Measurements from ENCODE around the gene SLC16A4.
"Not testable (repeated sequence)": the region's sequence is repeated elsewhere in the genome, so short reads cannot be mapped to it uniquely, and the experiment has no call there.

The SLC16A4 gene

DNA sequence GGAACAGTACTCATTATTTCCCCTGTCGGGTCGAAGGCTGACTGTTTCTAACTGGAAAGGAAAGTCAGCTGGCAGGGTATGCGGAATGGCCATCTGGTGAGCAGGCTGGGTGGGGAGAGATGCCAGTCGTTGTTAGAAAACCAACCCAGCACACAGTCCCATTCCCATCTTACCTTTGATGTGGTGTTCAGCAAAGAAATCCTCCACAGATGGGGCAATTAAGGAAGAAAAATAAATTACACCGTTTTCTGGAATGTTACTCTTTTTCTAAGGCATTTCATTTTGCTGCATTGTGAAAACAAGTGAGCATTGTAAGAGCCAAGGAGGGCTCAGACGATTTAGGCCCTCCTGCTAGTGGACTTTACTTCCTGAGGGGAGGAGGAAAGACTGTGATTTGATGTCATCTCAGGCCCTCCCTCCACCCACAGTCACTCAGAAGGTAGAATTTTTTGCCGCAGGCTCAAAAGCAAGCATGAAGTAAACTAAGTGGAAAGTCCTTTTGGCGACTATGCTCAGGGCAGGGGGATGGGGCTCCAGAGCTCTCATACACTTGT is at the start of gene SLC16A4:
TSS of gene SLC16A4 (minus strand) at position 335 of the 554 bp plus-strand sequence. CDS start 1,703 bp downstream, outside the sequence.
- no peak for DNase-seq

DNA sequence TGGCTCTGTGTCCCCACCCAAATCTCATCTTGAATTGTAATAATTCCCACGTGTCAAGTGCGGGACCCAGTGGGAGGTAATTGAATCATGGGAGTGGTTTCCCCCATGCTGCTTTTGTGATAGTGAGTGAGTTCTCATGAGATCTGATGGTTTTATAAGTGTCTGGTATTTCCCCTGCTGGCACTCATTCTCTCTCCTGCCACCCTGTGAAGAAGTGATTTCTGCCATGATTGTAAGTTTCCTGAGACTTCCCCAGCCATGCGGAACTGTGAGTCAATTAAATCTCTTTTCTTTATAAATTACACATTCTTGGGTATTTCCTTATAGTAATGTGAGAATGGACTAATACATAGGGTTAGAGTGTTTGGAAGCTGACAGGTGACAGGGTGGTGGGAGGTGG is 49.0 kb upstream of the SLC16A4 start:
- not testable (repeated sequence) for DNase-seq

DNA sequence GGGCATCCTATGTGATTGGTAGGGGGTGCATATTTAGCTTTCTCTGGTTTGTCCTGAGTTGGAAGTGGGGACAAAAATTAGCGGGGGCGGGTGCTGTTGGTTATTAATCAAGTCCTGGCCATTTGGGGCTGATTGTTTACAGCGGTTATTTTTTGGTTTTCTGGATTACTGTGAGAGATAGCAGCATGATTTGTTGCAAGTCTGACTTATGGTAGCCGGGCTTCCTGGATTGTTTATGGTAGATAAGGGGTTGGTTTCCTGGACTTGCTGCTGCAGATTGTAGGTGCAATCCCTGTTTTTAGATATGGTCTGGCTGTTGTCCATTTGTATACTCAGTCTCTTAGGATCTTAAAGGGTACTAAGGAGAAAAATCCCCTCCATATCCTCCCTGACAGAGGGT is 48.1 kb upstream of the SLC16A4 start:
- DNase-seq: no peak

DNA sequence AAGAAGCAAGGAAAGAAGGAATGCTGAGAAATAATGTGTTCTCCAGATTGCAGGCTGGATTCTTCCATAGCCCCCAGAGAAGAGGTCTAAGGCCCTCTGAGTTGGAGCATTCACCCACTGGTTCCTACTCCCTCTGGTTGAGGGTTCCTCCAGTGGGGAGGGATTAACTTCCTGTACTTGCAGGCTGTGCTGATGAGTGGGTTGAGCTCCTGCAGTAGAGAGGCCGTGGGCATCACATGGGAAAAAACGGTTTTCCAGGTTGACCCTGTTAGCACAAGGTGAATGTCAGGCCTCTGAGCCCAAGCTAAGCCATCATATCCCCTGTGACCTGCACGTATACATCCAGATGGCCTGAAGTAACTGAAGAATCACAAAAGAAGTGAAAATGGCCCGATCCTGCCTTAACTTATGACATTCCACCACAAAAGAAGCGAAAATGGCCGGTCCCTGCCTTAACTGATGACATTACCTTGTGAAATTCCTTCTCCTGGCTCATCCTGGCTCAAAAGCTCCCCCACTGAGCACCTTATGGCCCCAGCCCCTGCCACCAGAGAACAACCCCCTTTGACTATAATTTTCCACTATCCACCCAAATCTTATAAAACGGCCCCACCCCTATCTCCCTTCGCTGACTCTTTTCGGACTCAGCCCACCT is 46.9 kb upstream of the SLC16A4 start:
- DNase-seq: not testable (repeated sequence)

DNA sequence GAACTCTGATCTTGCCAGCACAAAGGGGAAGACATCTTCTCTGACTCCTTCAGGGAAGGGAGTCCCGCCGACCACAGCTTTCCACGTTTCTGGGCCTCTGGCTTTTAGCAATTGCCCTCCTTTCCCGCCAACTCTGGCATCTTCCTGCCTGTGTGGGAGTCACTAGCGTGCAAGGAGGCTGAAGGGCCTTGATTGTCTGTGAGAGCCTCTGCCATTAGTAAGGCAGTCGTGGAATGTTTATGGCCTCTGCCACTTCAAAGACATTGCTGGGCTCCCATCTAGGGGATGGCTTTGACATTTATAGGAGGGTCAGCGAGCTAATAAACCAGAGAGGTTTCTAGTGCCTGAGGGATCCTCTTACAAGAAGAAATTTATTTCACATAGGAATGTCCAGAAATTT is 45.8 kb upstream of the SLC16A4 start:
- no peak for DNase-seq

DNA sequence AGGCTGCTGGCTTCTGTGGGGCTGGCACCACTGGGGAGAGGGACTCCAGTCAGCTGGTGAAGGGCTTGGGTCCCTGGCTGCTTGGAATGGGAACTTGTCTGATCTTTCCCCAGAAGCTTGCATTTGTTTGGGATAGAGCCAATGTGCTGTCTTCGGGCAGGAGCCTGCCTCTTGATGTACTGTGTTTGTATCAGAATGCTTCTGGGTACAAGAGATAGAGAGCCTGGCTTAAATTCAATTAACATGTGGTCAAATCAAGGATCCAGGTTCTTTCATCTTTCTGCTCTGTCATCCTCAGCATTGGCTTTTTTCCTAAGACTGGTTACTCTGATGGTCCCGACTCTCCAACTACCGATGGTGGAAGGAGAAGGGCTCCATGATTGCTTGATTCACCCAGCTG is 44.1 kb upstream of the SLC16A4 start:
- no peak for DNase-seq

DNA sequence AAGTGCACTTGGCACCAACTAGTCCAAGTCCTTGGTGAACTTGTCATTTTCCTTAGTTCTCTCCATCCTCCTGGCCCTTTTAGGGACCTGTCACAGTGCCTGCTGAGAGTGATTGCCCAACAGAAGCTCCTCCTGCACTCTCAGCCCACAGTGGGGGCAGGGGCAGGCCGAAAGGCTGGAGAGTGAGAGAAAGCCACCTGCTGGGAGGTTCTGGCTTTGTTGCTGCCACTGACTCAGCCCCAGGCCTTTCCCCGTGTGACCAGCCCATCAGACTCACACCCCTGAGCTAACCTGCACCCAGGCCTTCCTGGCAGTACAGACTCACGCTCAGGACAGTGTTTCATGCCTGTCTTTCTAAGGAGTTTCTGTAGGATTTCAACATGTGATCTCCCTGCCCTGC is 43.0 kb upstream of the SLC16A4 start:
- peak; percentile 37 for DNase-seq

DNA sequence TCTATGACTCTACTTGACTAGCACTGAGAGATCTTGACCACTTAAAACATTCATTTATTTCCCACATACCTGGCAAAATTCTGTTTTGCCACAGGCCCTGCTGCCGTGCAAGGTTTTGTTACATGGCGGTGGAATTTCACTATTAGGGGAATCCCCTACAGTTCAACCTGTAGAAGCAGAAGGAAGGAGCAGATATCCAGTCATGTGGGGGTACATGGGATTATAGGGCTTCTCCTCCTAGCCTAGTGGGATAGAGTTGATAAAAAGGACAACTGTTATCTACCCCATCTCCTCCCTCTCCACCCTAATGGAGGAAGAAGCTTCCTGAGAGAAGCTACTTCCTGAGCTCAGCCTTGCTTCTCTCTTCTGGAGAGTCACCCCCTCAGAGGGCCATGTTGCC is 42.4 kb upstream of the SLC16A4 start:
- no peak for DNase-seq

DNA sequence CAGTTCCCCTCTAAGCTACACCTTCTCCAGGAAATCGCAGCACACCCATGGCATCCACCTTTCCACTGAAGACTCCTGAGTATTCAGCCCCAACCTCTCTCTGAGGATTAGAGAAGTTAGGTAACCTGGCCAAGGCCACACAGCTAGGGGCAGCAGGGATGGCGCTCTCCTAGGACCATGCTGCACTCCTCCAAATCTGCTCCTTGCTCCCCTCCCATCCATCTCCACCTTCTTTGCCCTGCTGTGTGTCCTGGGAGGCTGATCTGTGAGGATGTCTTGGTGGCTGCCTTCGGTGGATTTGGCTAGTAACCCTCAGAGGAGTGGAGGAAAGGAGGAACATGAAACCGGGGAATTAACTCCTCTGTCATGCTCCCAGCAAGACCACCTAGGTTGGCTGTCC is 40.1 kb upstream of the SLC16A4 start:
- no peak for DNase-seq

DNA sequence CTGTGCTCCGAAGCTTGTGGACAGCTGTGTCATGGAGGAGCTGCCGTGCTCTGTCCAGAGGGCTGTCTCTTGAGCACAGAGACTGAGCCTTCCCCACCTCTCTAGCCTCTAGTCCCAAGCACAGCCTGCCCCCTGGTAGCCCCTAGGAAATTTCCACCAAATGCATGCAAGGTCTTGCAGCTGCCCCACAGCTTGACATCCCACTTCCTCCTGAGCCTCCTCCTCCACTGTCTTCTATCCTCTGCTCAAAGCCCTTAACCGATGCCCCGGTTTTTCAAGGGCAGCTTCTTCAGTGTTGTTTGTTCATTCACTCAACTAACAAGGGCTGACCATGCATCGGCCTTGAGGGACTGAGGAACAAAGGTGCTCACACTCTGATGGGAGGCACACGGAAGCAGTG is 39.5 kb upstream of the SLC16A4 start:
- no peak for DNase-seq

DNA sequence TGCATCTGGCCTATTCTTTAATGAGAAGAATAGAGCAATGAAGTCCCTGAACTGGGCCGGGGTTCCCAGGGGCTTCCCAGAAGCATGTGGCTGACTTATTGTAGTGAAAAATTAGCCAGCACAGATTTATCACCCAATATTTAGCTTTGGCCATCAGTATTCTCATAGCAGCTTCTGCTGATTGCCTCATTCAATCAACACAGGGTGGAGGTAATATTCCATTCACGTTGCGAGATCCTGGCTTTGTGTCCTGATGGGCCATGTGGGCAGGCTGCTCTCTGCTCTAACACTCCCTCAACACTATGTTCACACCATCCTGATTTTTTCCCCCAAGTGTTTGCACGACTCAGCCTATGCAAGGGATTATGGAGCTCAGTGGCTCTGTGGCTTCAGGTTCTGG is 38.1 kb upstream of the SLC16A4 start:
- DNase-seq: no peak

DNA sequence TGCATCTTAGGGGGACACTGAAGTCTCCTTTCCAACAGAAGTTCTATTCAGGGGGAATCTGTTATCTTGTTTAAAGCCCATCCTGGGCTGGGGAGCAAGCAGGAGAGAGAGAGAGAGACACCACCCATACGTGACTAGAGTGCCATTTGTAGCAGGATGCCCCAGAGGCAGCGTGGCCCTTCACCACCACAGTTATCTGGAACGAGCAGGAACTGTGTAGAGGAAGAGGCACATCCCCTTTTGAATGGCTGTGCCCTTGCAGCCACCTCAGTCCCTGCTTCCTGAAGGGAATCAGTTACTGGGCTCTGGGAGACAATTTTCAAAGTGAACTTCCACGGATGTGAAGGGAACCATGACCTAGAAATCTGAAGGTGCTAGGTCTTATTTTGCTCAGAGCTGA is 36.0 kb upstream of the SLC16A4 start:
- DNase-seq: no peak

DNA sequence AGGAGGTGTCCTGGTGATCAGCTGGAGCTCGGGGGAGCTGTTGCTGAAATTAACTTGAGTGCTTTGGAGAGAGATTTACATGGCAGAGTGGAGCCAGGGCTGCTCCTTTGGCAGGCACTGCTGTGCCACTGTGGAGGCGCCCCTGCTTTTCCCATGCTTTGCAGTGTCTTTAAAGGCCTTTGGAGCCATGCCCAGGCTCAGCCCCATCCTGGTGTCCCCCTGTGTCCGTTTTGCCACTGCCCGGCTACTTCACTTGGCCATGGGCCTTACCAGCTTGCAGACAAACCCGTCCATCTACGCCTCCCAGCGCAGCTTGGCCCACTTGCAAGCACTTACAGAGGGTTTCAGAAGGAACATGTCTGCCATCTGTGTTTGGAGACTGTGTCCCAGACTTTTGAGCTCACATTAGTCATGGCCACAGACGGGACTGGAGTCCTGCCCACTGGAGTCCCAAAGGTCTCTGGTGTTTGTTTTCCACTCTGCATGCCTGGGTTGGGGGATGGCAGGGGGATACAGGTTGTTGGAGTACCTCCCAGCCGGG is 34.9 kb upstream of the SLC16A4 start:
- no peak for DNase-seq

DNA sequence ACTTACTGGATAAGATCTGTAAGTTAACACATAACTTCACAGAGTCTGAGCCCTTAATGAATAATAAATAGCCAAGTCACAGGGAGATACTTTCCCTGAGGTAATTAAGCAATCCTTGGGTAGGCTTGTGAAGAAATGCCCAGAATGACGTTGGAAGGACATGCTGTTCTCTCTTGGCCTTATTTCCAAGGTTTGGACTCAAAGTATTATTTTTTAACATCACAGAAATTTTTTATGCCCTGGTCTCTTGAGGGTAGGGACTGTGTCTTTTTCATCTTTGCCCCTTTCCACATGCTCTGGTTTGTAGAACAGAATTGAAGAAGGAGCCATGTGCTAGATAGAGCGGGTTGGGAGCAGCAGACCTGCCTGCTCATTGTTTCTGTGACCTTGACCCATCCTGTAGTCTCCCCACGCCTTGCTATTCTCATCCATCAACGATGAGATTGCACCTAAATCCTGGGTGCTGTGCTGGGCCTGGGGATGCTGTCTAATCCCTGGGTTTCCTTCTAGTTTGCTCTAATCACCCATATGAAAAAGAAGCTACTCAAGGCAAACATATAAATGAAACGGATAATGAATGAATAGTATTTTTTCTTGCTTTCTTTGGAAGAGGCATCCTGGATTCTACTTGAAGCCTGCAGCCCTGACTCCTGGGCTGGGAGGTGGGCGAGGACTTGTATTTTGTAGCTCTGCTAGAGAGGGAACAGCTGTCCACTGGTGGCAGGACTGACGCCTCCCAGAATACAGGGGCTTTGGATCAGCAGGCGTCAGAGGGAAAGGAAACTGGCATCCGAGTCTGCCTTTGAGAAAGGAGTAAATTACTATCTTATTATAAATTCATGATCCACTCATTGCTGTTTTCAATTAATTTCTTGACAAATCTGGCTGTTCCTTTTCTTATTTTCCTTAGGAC is 34.1 kb upstream of the SLC16A4 start:
- DNase-seq: no peak

DNA sequence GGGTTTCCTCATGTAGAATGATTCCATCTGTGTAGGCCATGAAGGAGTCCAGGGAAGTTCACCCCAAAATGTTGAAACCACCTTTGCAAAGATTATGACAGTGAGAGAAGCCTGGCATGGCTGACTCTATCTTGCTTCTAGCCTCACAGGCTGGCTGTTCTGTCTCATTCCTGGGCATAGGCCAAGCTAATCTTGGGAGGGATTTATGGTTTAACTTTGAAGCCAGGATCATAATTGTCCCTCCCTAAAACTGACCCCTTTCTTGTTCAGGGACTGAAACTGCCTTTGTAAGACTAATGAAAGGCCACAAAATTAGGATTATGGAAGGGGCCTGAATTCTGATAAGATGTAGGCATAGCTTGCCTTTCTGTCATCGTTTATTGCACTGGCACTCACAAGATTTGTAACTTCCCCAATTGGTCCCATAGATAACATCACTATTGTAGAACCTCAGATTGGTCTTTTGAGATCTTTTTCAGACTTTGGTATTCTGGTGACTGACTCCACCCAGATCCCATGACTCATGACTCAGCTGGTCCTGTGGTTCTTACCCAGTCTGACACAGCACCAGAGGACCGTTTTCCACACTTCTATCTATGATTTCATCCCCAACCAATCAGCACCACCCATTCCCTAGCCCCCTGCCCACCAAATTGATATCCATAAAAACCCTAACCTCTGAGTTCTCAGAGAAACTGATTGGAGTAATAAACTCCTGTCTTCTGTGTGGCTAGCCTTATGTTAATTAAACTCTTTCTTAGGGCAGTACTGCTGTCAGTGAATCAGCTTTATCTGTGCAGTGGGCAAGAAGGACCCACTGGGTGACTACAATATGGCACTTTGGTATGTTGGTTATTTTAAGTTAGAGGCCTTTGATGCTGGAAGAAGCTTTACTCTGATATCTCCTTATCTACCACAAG is 30.3 kb upstream of the SLC16A4 start:
- DNase-seq: no peak

DNA sequence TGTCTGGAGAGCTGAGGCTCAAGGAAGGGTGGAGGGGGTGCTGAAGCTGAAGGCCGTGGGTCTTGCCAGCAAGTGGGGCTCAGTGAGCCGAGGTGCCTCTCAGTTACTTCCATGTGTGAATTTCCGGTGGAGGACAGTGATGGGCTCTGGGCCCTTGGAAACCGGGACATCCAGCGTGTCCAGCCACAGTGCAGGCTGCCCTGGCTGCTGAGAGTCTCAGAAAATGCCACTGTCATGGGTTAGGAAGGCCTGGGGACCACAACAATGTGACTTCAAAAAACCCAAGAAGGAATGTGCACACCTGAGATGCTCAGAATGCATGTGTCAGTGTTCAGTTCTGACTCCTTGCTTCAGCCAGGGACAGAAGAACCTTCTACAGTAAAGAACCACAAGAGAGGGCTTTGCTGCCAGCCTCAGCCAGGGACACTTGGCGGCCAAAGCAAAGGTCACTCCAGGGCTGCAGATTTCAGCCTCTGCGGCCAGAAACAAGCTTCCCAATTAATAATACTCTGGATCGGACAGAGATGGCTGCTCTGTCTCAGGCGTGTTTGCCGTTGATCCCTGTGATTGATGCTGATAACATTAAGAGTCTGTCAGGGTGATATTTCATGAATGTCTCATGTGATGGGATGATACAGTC is 29.3 kb upstream of the SLC16A4 start:
- no peak for DNase-seq

DNA sequence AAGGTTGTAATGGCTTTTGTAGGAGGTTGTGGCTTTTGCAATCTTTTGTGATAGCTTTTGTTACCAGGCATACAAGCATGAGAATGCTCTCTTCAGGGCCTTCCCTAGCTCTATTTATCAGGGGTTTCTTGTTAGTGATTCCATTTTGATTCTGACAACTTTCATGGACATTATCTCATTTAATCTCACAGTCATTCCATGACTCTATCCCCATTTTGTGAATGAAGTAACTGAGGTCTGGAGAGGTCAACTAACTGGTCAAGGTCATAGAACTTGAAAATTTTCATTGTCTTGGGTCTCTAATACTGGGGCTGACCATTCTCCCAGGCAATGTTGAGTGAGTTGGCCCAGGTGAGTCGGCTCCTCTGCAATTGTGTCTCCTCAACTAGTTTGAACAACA is 27.9 kb upstream of the SLC16A4 start:
- no peak for DNase-seq

DNA sequence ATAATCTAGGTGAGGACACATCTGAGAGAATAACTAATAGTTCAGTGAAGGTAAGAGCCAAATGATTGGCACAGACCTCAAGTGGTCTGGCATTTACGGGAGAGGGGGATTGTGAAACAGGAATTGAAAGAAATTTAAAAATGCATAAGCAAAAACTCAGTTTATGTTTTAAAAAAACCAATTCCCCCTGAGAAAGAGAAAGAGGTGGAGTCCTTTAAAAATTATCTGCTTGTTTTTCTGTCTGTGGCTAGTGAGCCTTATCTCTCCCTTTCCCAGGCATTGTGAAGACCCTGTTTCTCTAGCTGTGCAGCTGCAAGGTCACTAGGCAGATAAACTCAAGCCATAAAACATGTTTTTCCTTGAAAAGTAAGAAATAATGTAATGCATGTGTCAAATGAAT is 22.2 kb upstream of the SLC16A4 start:
- not testable (repeated sequence) for DNase-seq

DNA sequence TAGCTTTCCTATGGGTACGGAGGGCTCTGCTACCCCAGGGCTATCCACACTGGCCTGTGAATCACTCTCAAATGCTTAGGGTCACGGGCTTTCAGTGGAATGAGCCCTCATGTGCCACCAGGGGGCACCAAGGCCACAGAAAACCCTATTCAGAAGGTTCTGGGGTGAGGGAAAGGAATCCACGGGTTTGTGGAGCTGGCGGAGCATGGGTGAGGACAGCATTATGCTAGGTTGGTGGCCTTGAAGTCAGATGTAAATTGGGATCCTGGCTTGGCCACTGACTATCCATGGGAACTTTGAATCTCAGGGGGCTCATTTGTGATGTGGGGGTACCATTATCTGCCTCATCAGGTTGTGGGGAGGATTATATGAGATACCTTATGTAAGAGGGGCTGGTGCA is 21.8 kb upstream of the SLC16A4 start:
- DNase-seq: no peak

DNA sequence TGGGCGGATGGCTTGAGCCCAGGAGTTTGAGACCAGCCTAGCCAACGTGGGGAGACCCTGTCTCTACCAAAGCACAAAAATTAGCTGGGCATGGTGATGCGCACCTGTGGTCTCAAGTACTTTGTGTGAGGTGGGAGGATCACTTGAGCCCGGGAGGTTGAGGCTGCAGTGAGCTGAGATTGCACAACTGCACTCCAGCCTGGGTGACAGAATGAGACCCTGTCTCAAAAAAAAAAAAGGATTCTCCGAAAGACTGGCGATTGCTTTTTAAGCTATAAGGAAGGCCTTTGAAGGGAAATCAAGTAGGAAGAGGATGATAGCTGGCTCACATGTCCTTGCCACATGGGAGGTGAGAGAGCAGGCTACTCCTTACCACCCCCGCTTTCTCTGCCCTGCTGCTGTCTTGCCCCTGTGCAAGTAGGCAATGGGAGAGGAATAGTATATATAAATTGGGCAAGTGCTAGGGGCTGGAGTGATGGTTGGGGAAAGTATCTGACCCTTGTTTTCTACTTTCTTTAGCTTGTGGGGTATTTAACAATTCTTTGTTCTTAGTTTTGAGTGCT is 20.4 kb upstream of the SLC16A4 start:
- no peak for DNase-seq

DNA sequence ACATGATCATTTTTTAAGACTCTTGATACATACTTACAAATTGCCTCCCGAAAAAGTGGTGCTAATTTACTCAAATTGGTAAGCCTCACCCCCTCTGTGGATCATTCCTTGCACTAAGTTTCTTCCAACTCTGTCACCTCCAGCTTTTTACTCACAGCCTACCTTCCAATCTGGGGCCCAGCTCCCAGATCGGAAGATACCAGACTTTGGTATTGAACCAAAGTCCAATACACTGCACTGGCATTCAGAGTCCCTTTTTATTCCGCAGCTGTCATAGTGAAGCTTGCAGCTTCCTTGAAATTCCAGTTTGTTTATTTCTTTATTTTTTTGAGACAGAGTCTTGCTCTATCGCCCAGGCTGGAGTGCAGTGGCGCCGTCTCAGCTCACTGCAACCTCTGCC is 18.5 kb upstream of the SLC16A4 start:
- DNase-seq: no peak

DNA sequence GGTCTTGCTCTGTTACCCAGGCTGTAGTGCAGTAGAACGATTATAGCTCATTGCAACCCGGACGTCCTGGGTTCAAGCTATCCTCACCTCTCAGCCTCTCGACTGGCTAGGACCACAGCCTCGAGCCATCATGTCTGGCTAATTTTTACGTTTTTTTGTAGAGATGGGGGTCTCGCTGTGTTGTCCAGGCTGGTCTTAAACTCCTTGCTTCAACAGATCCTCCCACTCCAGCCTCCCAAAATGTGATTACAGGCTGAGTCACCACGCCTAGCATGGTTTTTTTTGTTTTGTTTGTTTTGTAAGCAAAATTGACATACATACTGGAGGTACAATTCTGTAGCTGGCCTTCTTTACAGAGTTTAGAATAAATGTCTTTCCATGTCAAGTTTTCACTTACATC is 17.7 kb upstream of the SLC16A4 start:
- DNase-seq: no peak
